Tibial nerve (tissue), 4 donors: ENCODE data around the gene PLCB1. TPM values are rescaled to one million over a fixed set of nuclear protein-coding genes. Genes with fewer than 3 reads are reported as not detected.

Source experiments
- DNase-seq, 2 donors: peaks; one replicate each; pipeline ENCODE4 v3.0.0-alpha.2; 2019; ENCODE audit warnings: low spot score in 2 of 2
- H3K27ac ChIP-seq, 4 donors: fragments of 200-600 bp; sonication (generic) in 3 of 4; one replicate each; pipeline ENCODE4 v1.5.1; 2017 to 2019; ENCODE audit warnings: mild to moderate bottlenecking in 1 of 4
- H3K27me3 ChIP-seq, 2 donors: fragments of 200-600 bp; sonication (generic) in 1 of 2; one replicate each; pipeline versions ENCODE4 v1.5.1 to v1.6.0; 2017 to 2019
- H3K36me3 ChIP-seq, 3 donors: fragments of 200-600 bp; sonication (generic); one replicate each; pipeline ENCODE4 v1.5.1; 2018 to 2019
- H3K4me1 ChIP-seq, 4 donors: fragments of 200-600 bp; sonication (generic) in 3 of 4; one replicate each; pipeline ENCODE4 v1.5.1; 2017 to 2019
- H3K4me3 ChIP-seq, 4 donors: fragments of 200-600 bp; sonication (generic) in 3 of 4; one replicate each; pipeline ENCODE4 v1.5.1; 2017 to 2019; ENCODE audit warnings: mild to moderate bottlenecking in 1 of 4, moderate library complexity in 1 of 4
- H3K9me3 ChIP-seq, 4 donors: fragments of 200-600 bp; sonication (generic) in 3 of 4; one replicate each; pipeline ENCODE4 v1.5.1; 2017 to 2019
- CTCF ChIP-seq, 5 experiments: fragments of 200-600 bp in 3 of 5; fragments of 450-650 bp in 2 of 5; sonication (generic) in 3 of 5; IDR thresholded peaks; one replicate each; pipeline ENCODE4 v1.5.1; 2016 to 2019; ENCODE audit warnings: antibody characterized with exemption in 5 of 5, mild to moderate bottlenecking in 3 of 5, moderate library complexity in 2 of 5
- EP300 ChIP-seq, 2 donors: sonication (generic); formaldehyde crosslinking; IDR thresholded peaks; one replicate each; pipeline ENCODE4 v1.6.1; 2017; ENCODE audit warnings: antibody characterized with exemption in 2 of 2, mild to moderate bottlenecking in 1 of 2
- POLR2A ChIP-seq, 2 donors: fragments of 450-650 bp; IDR thresholded peaks; one replicate each; pipeline ENCODE4 v1.6.1; 2017; ENCODE audit warnings: antibody characterized with exemption in 2 of 2, mild to moderate bottlenecking in 2 of 2, moderate library complexity in 2 of 2
- WGBS, 2 donors: methylation state at CpG; one replicate each; pipeline ENCODE4 v1.1.5; 2018; 5-methylcytosine and 5-hydroxymethylcytosine counted together
- total RNA-seq, 4 donors: library from RNA; depleted of rRNA; stranded (reverse); fragments of >200 nt; gene quantifications; one replicate each; pipeline ENCODE4 v1.1.0, GENCODE V29; 2016

Gene PLCB1
- total RNA-seq, 4 donors from 2014 or later, result 34.7 to 52.8 (median 39.2) TPM

GRCh38 chr20:8780915-8781314, 648.8 kb downstream of the PLCB1 start:
- TF ChIP-seq POLR2A (IDR thresholded peaks at IDR 0.05), result no peak
- TF ChIP-seq EP300 (IDR thresholded peaks at IDR 0.05), result no peak
- no peak for TF ChIP-seq CTCF (IDR thresholded peaks at IDR 0.05)
- H3K27ac ChIP-seq, result no peak overlapping the region
- H3K27me3 ChIP-seq, result no peaks in the 10 kb centered on the region
- no peak for DNase-seq
- H3K4me1 ChIP-seq, result no peaks in the 10 kb centered on the region
- no peak overlapping the region for H3K4me3 ChIP-seq
- H3K36me3 ChIP-seq, result peaks cover 0 to 7% (median 0%) of the 10 kb centered on the region in 3 donors
- no peaks in the 10 kb centered on the region for H3K9me3 ChIP-seq

- WGBS, 2 donors, result 45 to 50% methylated on average over 2 of the region's 2 CpGs
- Histone ChIP-seq H3K27me3 (no peaks in the 10 kb centered on the region), H3K36me3 (peaks cover 0 to 4% (median 0%) of the 10 kb centered on the region in 3 donors), H3K4me3 (no peak overlapping the region), H3K27ac (peak overlapping the region in 2 of 4 donors; percentile 5 to 26), H3K9me3 (no peaks in the 10 kb centered on the region), H3K4me1 (no peaks in the 10 kb centered on the region)
- TF ChIP-seq POLR2A (IDR thresholded peaks at IDR 0.05), result no peak
- no peak for TF ChIP-seq CTCF (IDR thresholded peaks at IDR 0.05)
- peak in 1 of 2 donors; percentile 11 for TF ChIP-seq EP300 (IDR thresholded peaks at IDR 0.05)
- no peak for DNase-seq
Observed at GRCh38 chr20:8782804-8783203, 650.7 kb downstream of the PLCB1 start.

- H3K27ac ChIP-seq, result no peak overlapping the region
- 55 to 67% methylated on average over 1 of the region's 1 CpG for WGBS, 2 donors
Observed at GRCh38 chr20:8783734-8784133, 651.7 kb downstream of the PLCB1 start.

GRCh38 chr20:8786383-8786782, 654.3 kb downstream of the PLCB1 start:
- Histone ChIP-seq H3K4me1 (peaks cover 0 to 5% (median 0%) of the 10 kb centered on the region in 4 donors), H3K9me3 (no peaks in the 10 kb centered on the region), H3K36me3 (peaks cover 0 to 10% (median 0%) of the 10 kb centered on the region in 3 donors), H3K27me3 (no peaks in the 10 kb centered on the region), H3K27ac (no peak overlapping the region), H3K4me3 (no peak overlapping the region)
- WGBS, 2 donors, result 96% methylated on average over 6 of the region's 6 CpGs
- no peak for DNase-seq
- TF ChIP-seq POLR2A (IDR thresholded peaks at IDR 0.05) (no peak), CTCF (IDR thresholded peaks at IDR 0.05) (no peak), EP300 (IDR thresholded peaks at IDR 0.05) (no peak)

More at GRCh38 chr20:8783734-8784133, 651.7 kb downstream of the PLCB1 start:
- Histone ChIP-seq H3K9me3 (no peaks in the 10 kb centered on the region), H3K4me3 (no peak overlapping the region), H3K36me3 (peaks cover 0 to 1% (median 0%) of the 10 kb centered on the region in 3 donors), H3K4me1 (no peaks in the 10 kb centered on the region), H3K27me3 (no peaks in the 10 kb centered on the region)
- DNase-seq, result no peak
- TF ChIP-seq POLR2A (IDR thresholded peaks at IDR 0.05), result no peak
- TF ChIP-seq EP300 (IDR thresholded peaks at IDR 0.05), result no peak
- no peak for TF ChIP-seq CTCF (IDR thresholded peaks at IDR 0.05)

GRCh38 chr20:8787090-8787489, 655.0 kb downstream of the PLCB1 start:
- peaks cover 0 to 5% (median 0%) of the 10 kb centered on the region in 4 donors for H3K4me1 ChIP-seq
- no peak overlapping the region for H3K4me3 ChIP-seq
- TF ChIP-seq CTCF (IDR thresholded peaks at IDR 0.05) (no peak), POLR2A (IDR thresholded peaks at IDR 0.05) (no peak), EP300 (IDR thresholded peaks at IDR 0.05) (no peak)
- no peaks in the 10 kb centered on the region for H3K27me3 ChIP-seq
- peaks cover 0 to 10% (median 0%) of the 10 kb centered on the region in 3 donors for H3K36me3 ChIP-seq
- H3K27ac ChIP-seq, result no peak overlapping the region
- DNase-seq, result no peak
- H3K9me3 ChIP-seq, result no peaks in the 10 kb centered on the region
- 75 to 81% methylated on average over 3 of the region's 3 CpGs for WGBS, 2 donors
